DOHH2 (cell line): Measurements from ENCODE around the gene CPN2.

Experiments used
- EZH2phosphoT487 ChIP-seq: fragments of 200-600 bp; sonication (generic); IDR thresholded peaks from 2 replicates; pipeline ENCODE4 v1.6.1; 2017; ENCODE audit warnings: borderline replicate concordance, mild to moderate bottlenecking, antibody characterized with exemption, low read length, moderate library complexity, mixed read lengths
- TF ChIP-seq, protein P1 (sequence below): fragments of 200-600 bp; sonication (generic); IDR thresholded peaks from one replicate; pipeline ENCODE4 v1.5.1; 2014; ENCODE audit warnings: antibody characterized with exemption, mild to moderate bottlenecking, low read depth, low read length; ENCODE audit not compliant: poor library complexity, severe bottlenecking

GRCh38 chr3:194348354-194348753 is 2.8 kb downstream of the CPN2 start:
- TF ChIP-seq, protein P1, sequence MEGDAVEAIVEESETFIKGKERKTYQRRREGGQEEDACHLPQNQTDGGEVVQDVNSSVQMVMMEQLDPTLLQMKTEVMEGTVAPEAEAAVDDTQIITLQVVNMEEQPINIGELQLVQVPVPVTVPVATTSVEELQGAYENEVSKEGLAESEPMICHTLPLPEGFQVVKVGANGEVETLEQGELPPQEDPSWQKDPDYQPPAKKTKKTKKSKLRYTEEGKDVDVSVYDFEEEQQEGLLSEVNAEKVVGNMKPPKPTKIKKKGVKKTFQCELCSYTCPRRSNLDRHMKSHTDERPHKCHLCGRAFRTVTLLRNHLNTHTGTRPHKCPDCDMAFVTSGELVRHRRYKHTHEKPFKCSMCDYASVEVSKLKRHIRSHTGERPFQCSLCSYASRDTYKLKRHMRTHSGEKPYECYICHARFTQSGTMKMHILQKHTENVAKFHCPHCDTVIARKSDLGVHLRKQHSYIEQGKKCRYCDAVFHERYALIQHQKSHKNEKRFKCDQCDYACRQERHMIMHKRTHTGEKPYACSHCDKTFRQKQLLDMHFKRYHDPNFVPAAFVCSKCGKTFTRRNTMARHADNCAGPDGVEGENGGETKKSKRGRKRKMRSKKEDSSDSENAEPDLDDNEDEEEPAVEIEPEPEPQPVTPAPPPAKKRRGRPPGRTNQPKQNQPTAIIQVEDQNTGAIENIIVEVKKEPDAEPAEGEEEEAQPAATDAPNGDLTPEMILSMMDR = no peak
- TF ChIP-seq EZH2phosphoT487 = no peak
